ENCODE results near the gene DRG1. TPM values are rescaled to one million over a fixed set of nuclear protein-coding genes. Genes with fewer than 3 reads are reported as not detected.

Gene DRG1
- total RNA-seq, 1 experiment from 2014 or later, result 84.8 TPM

GRCh38 chr22:31448382-31448781, 49.0 kb downstream of the DRG1 start:
- Mint-ChIP-seq H3K27ac (ENCODE audit: low read depth, unreplicated experiment) (no peak overlapping the region), H3K4me1 (ENCODE audit: insufficient read depth, unreplicated experiment) (peaks cover 7% of the 10 kb centered on the region), H3K4me3 (ENCODE audit: unreplicated experiment) (no peak overlapping the region), H3K9me3 (ENCODE audit: unreplicated experiment) (no peaks in the 10 kb centered on the region), H3K36me3 (ENCODE audit: insufficient read depth, unreplicated experiment) (peaks cover 75% of the 10 kb centered on the region), H3K27me3 (ENCODE audit: insufficient read depth, unreplicated experiment) (no peaks in the 10 kb centered on the region)
- ChIA-PET POLR2A (interaction anchor here (0.7 to 1.4 kb wide), 3 partner anchors 9 to 255 kb away, joined by 3 to 4 read pairs (median 3); no protein-coding TSS in a partner anchor), CTCF (interaction anchor here (0.6 to 1.6 kb wide), 2 partner anchors 18 to 108 kb away, joined by 5 read pairs; no protein-coding TSS in a partner anchor)
- TF ChIP-seq CTCF (IDR thresholded peaks at IDR 0.05; ENCODE audit: unreplicated experiment), result no peak
- intact Hi-C loops (cut with micrococcal nuclease), result no loop called here
- DNase-seq (ENCODE audit: unreplicated experiment), result no peak
- BruUV-seq (replicated peaks), result no TSS peak

- Mint-ChIP-seq H3K27me3 (ENCODE audit: insufficient read depth, unreplicated experiment) (no peaks in the 10 kb centered on the region), H3K4me3 (ENCODE audit: unreplicated experiment) (no peak overlapping the region), H3K27ac (ENCODE audit: low read depth, unreplicated experiment) (no peak overlapping the region), H3K36me3 (ENCODE audit: insufficient read depth, unreplicated experiment) (peaks cover 75% of the 10 kb centered on the region), H3K9me3 (ENCODE audit: unreplicated experiment) (no peaks in the 10 kb centered on the region), H3K4me1 (ENCODE audit: insufficient read depth, unreplicated experiment) (peaks cover 7% of the 10 kb centered on the region)
- intact Hi-C loops (cut with micrococcal nuclease), result no loop called here
- ChIA-PET CTCF (interaction anchor here (0.6 kb wide), 1 partner anchor 270 kb away, joined by 4 read pairs; no protein-coding TSS in a partner anchor), POLR2A (interaction anchor here (1.2 kb wide), 1 partner anchor 10 kb away, joined by 4 read pairs; no protein-coding TSS in a partner anchor)
- no TSS peak for BruUV-seq (replicated peaks)
- DNase-seq (ENCODE audit: unreplicated experiment), result no peak
- TF ChIP-seq CTCF (IDR thresholded peaks at IDR 0.05; ENCODE audit: unreplicated experiment), result no peak
Observed at GRCh38 chr22:31449506-31449905, 50.1 kb downstream of the DRG1 start.

GRCh38 chr22:31451709-31452571, 52.5 kb downstream of the DRG1 start:
- H3K4me3 Mint-ChIP-seq (ENCODE audit: unreplicated experiment), result no peak overlapping the region
- H3K4me1 Mint-ChIP-seq (ENCODE audit: insufficient read depth, unreplicated experiment), result peaks cover 7% of the 10 kb centered on the region
- no peaks in the 10 kb centered on the region for H3K27me3 Mint-ChIP-seq (ENCODE audit: insufficient read depth, unreplicated experiment)
- H3K36me3 Mint-ChIP-seq (ENCODE audit: insufficient read depth, unreplicated experiment), result peaks cover 77% of the 10 kb centered on the region
- TF ChIP-seq CTCF (IDR thresholded peaks at IDR 0.05; ENCODE audit: unreplicated experiment), result peak; percentile 38
- POLR2A ChIA-PET, result interaction anchor here (0.5 to 1.5 kb wide), 6 partner anchors 9 to 292 kb away, joined by 3 to 5 read pairs (median 3); partner anchors contain the start of gene SFI1
- intact Hi-C loops (cut with micrococcal nuclease), result loop anchor here (2.0 kb wide), 1 partner anchor 181 kb away; no protein-coding TSS in a partner anchor
- H3K27ac Mint-ChIP-seq (ENCODE audit: low read depth, unreplicated experiment), result no peak overlapping the region
- DNase-seq (ENCODE audit: unreplicated experiment), result peak; percentile 60
- no peaks in the 10 kb centered on the region for H3K9me3 Mint-ChIP-seq (ENCODE audit: unreplicated experiment)
- BruUV-seq (replicated peaks), result no TSS peak
- CTCF ChIA-PET, result interaction anchor here (0.6 to 1.8 kb wide), 18 partner anchors 9 to 517 kb away, joined by 3 to 17 read pairs (median 3); no protein-coding TSS in a partner anchor

- H3K4me3 Mint-ChIP-seq (ENCODE audit: unreplicated experiment), result no peak overlapping the region
- no peaks in the 10 kb centered on the region for H3K4me1 Mint-ChIP-seq (ENCODE audit: insufficient read depth, unreplicated experiment)
- POLR2A ChIA-PET, result no interaction called here
- H3K9me3 Mint-ChIP-seq (ENCODE audit: unreplicated experiment), result no peaks in the 10 kb centered on the region
- no TSS peak for BruUV-seq (replicated peaks)
- no peak overlapping the region for H3K27ac Mint-ChIP-seq (ENCODE audit: low read depth, unreplicated experiment)
- peaks cover 97% of the 10 kb centered on the region for H3K36me3 Mint-ChIP-seq (ENCODE audit: insufficient read depth, unreplicated experiment)
- TF ChIP-seq CTCF (IDR thresholded peaks at IDR 0.05; ENCODE audit: unreplicated experiment), result no peak
- CTCF ChIA-PET, result no interaction called here
- DNase-seq (ENCODE audit: unreplicated experiment), result no peak
- intact Hi-C loops (cut with micrococcal nuclease), result no loop called here
- H3K27me3 Mint-ChIP-seq (ENCODE audit: insufficient read depth, unreplicated experiment), result no peaks in the 10 kb centered on the region
Observed at GRCh38 chr22:31461699-31462098, 62.3 kb downstream of the DRG1 start.
